A172 (cell line): ENCODE measurements around the gene BST2. TPM values are rescaled to one million over a fixed set of nuclear protein-coding genes. Genes with fewer than 3 reads are reported as not detected.
A peak's percentile ranks its signal among the peaks of the same experiment; 100 is the strongest.

Experiments used
- DNase-seq: peaks from one replicate; pipeline ENCODE4 v3.0.0-alpha.2; 2015; ENCODE audit warnings: low spot score
- total RNA-seq: library from RNA; depleted of rRNA; stranded (reverse); fragments of >200 nt; shearing (Covaris generic); gene quantifications from 2 replicates; pipeline ENCODE4 v1.2.3, GENCODE V29; 2014; rRNA removed

The BST2 gene
- total RNA-seq: 0.29 and 1.7 TPM in 2 replicates

- DNase-seq: peak; percentile 64
These were observed at the start of gene BST2 for GRCh38 chr19:17405250-17406045. TSS of gene BST2 (minus strand) at chr19:17405630. CDS start at chr19:17405575, 55 bp downstream.

GRCh38 chr19:17454576-17455071 is 49.2 kb upstream of the BST2 start:
- DNase-seq: no peak

- no peak for DNase-seq
These were observed 46.4 kb upstream of the BST2 start for GRCh38 chr19:17451820-17452219.

- DNase-seq: peak; percentile 55
These were observed 45.0 kb upstream of the BST2 start for GRCh38 chr19:17450264-17451075.

- DNase-seq: no peak
These were observed 42.9 kb upstream of the BST2 start, which contains the start of gene TMEM221 for GRCh38 chr19:17448131-17448967. TSS of gene TMEM221 (minus strand) at chr19:17448668. CDS start at chr19:17448462, 206 bp downstream.

GRCh38 chr19:17447704-17448130 is 42.3 kb upstream of the BST2 start:
- DNase-seq: no peak

GRCh38 chr19:17445526-17446165 is 40.2 kb upstream of the BST2 start:
- DNase-seq: no peak

- peak; percentile 41 for DNase-seq
These were observed 36.0 kb upstream of the BST2 start for GRCh38 chr19:17441241-17442021.

- no peak for DNase-seq
These were observed 31.4 kb upstream of the BST2 start for GRCh38 chr19:17436874-17437267.

- DNase-seq: no peak
These were observed 30.9 kb upstream of the BST2 start for GRCh38 chr19:17436094-17436873.

- DNase-seq: no peak
These were observed 29.8 kb upstream of the BST2 start for GRCh38 chr19:17435218-17435617.

- DNase-seq: no peak
These were observed 26.0 kb upstream of the BST2 start for GRCh38 chr19:17431417-17431816.

GRCh38 chr19:17429641-17430113 is 24.2 kb upstream of the BST2 start:
- no peak for DNase-seq

- DNase-seq: no peak
These were observed 19.4 kb upstream of the BST2 start for GRCh38 chr19:17424743-17425365.

GRCh38 chr19:17423429-17424208 is 18.2 kb upstream of the BST2 start:
- no peak for DNase-seq

GRCh38 chr19:17421942-17422341 is 16.5 kb upstream of the BST2 start:
- DNase-seq: no peak

GRCh38 chr19:17420475-17420924 is 15.1 kb upstream of the BST2 start:
- no peak for DNase-seq
